Hepatocyte (in vitro differentiated cells): ENCODE data around the gene ENOSF1.

Experiments used
- EZH2 ChIP-seq: fragments of 200-600 bp; sonication (generic); IDR thresholded peaks from 2 replicates; pipeline ENCODE4 v1.6.1; 2016; ENCODE audit warnings: antibody characterized with exemption, mild to moderate bottlenecking, borderline replicate concordance
- EZH2phosphoT487 ChIP-seq: fragments of 200-600 bp; sonication (generic); IDR thresholded peaks from one replicate; pipeline ENCODE4 v1.6.1; 2018; ENCODE audit warnings: antibody characterized with exemption, mild to moderate bottlenecking, low read depth, moderate library complexity; ENCODE audit not compliant: unreplicated experiment, severe bottlenecking
- TF ChIP-seq, protein P1 (sequence below): fragments of 200-600 bp; sonication (generic); IDR thresholded peaks from 2 replicates; pipeline ENCODE4 v1.5.1; 2016; ENCODE audit warnings: antibody characterized with exemption, mild to moderate bottlenecking; ENCODE audit not compliant: poor library complexity

DNA sequence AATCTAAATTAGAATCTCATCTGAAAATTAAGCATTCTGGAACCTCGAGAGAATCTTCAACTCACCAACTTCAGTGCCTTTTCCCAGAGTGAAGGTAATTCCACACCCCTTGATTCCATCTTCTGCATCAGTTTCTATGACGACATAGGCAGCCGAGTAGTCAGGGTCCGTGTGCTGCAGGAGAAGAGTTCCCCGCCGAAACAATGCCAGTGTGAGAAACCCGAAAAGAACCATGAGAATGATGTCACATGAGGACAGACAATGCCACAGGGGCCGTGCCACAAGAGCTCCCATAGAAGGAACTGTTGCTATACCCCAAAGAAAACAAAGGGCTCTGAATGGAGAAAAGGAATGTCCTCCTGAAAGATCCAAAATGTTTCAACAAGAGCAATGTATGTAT, 6.0 kb downstream of the ENOSF1 start:
- TF ChIP-seq, protein P1, sequence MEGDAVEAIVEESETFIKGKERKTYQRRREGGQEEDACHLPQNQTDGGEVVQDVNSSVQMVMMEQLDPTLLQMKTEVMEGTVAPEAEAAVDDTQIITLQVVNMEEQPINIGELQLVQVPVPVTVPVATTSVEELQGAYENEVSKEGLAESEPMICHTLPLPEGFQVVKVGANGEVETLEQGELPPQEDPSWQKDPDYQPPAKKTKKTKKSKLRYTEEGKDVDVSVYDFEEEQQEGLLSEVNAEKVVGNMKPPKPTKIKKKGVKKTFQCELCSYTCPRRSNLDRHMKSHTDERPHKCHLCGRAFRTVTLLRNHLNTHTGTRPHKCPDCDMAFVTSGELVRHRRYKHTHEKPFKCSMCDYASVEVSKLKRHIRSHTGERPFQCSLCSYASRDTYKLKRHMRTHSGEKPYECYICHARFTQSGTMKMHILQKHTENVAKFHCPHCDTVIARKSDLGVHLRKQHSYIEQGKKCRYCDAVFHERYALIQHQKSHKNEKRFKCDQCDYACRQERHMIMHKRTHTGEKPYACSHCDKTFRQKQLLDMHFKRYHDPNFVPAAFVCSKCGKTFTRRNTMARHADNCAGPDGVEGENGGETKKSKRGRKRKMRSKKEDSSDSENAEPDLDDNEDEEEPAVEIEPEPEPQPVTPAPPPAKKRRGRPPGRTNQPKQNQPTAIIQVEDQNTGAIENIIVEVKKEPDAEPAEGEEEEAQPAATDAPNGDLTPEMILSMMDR, result no peak
- TF ChIP-seq EZH2phosphoT487, result no peak
- TF ChIP-seq EZH2, result no peak
